Activated CD4-positive, alpha-beta T cell treated with anti-CD3 and anti-CD28 coated beads, Interleukin-2, amount 10 ng/mL, durations not matched to agents 7 days and 5 days (primary cell): ENCODE results near the gene QRFPR. TPM values are rescaled to one million over a fixed set of nuclear protein-coding genes. Genes with fewer than 3 reads are reported as not detected.
"Not testable (repeated sequence)": the region's sequence is repeated elsewhere in the genome, so short reads cannot be mapped to it uniquely, and the experiment has no call there.

Experiments used
- CTCF ChIA-PET: fragments of 350-600 bp; sonication (Branson Sonifier 250); formaldehyde crosslinking; loops from one replicate; lab custom pipeline; 2021; ENCODE audit warnings: antibody characterized with exemption; lab: Charles Lee
- POLR2A ChIA-PET: fragments of 350-600 bp; sonication (Branson Sonifier 250); formaldehyde crosslinking; loops from one replicate; lab custom pipeline; 2021; ENCODE audit warnings: antibody characterized with exemption; lab: Charles Lee
- DNase-seq: peaks from one replicate; pipeline ENCODE4 v3.0.0-alpha.2; 2020
- H3K27ac Mint-ChIP-seq: one replicate; pipeline ENCODE4 v1.8.0; 2021; ENCODE audit warnings: mild to moderate bottlenecking, moderate library complexity, mixed read lengths
- H3K27me3 Mint-ChIP-seq: one replicate; pipeline ENCODE4 v1.8.0; 2021; ENCODE audit warnings: mixed read lengths
- H3K36me3 Mint-ChIP-seq: one replicate; pipeline ENCODE4 v1.8.0; 2021; ENCODE audit warnings: low read depth, mixed read lengths
- H3K4me1 Mint-ChIP-seq: one replicate; pipeline ENCODE4 v1.8.0; 2021; ENCODE audit warnings: mixed read lengths
- H3K4me3 Mint-ChIP-seq: one replicate; pipeline ENCODE4 v1.8.0; 2021; ENCODE audit warnings: mild to moderate bottlenecking, moderate library complexity, mixed read lengths
- H3K9me3 Mint-ChIP-seq: one replicate; pipeline ENCODE4 v1.8.0; 2021; ENCODE audit warnings: mixed read lengths
- total RNA-seq, 2 experiments: library from RNA; stranded (reverse); gene quantifications; one replicate each; pipeline ENCODE4 v1.2.3, GENCODE V29; 2021

The QRFPR gene
- total RNA-seq, 2 experiments from 2014 or later, result not detected

DNA sequence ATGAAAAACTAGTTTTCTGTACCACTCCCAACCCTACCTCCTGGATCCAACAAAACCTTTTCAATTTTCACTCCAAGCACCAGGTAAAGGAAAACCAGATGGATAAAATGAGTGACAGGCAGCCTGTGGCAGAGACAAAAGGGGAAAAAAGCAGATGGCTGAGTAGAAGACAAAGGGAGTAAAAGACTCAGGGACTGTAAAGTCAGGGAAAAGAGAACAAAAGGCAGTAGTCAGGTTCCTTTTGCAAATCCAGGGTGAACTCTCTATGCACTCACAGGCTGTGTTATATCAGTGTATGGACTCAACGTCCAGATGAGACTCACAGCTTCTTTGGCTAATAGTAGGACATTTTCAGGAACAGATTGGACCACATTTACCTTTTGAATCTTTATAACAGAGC, 54.2 kb downstream of the QRFPR start:
- ChIA-PET CTCF (no interaction called here), POLR2A (no interaction called here)

DNA sequence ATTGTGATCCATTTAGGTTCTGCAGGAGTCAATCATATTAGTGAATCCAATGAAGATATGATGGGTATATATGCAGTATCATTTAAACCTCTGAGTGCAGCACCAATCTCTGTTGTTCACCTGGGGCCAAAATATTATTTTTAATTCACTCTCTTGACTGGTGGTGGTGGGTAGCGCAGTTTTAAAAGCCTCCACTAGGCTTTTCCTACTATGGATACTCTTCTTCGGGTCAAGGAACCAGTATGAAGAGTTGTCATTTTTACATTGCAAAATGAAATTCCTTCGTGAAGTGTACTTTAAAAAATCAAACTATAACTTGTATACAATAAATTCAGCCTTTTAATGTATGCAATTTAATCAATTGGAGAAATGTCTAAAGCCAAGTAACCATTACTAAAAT, 56.5 kb downstream of the QRFPR start:
- no peaks in the 10 kb centered on the region for H3K4me1 Mint-ChIP-seq
- no peaks in the 10 kb centered on the region for H3K9me3 Mint-ChIP-seq
- CTCF ChIA-PET, result no interaction called here

More for the DNA sequence above, 54.2 kb downstream of the QRFPR start:
- H3K27ac Mint-ChIP-seq, result no peak overlapping the region
- DNase-seq, result no peak
- H3K36me3 Mint-ChIP-seq, result no peaks in the 10 kb centered on the region
- peaks cover 20% of the 10 kb centered on the region for H3K27me3 Mint-ChIP-seq
- H3K9me3 Mint-ChIP-seq, result no peaks in the 10 kb centered on the region
- H3K4me1 Mint-ChIP-seq, result no peaks in the 10 kb centered on the region
- no peak overlapping the region for H3K4me3 Mint-ChIP-seq

DNA sequence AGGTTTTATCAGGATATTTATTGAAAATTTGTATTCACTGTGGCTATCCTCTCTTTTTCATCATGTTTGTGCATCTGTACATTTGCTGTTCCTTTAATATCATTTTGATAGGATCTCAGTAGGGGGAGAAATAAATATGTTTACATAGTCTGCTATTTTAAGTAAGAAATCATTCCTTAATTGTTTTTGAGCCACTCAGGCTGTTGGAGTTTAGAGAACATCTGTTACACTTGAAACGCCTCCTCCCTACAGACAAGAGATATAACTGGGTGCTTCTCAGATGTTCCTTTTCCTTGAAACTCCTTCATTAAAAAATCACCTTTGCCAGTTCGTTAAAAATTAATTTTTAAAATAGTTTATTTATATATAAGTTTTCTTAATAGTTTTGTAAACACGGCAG, 59.4 kb downstream of the QRFPR start:
- Mint-ChIP-seq H3K36me3 (no peaks in the 10 kb centered on the region), H3K27me3 (peaks cover 29% of the 10 kb centered on the region), H3K4me3 (no peak overlapping the region), H3K27ac (no peak overlapping the region), H3K4me1 (no peaks in the 10 kb centered on the region), H3K9me3 (no peaks in the 10 kb centered on the region)
- ChIA-PET POLR2A (no interaction called here), CTCF (no interaction called here)
- no peak for DNase-seq

More for the DNA sequence above, 56.5 kb downstream of the QRFPR start:
- no peak for DNase-seq
- Mint-ChIP-seq H3K4me3 (no peak overlapping the region), H3K27ac (no peak overlapping the region), H3K27me3 (peaks cover 26% of the 10 kb centered on the region), H3K36me3 (no peaks in the 10 kb centered on the region)
- POLR2A ChIA-PET, result no interaction called here

DNA sequence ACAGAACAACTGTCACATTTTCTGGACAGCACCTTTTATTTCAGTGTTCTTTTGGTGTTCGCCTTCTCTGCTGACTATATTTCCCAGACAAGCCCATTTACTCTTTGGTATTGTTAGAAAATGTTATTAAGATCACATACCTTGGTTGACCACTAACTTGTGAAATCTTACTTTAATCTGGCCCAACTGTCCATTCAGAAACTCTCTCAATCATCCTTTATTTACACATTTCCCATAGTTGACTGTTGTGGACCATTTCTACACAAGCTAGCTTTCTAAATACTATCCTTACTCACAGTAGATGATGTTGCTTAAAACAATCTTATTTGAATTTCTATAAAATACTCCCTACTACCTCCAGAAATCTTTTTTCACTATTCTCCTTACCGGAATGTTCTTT, 64.7 kb downstream of the QRFPR start:
- CTCF ChIA-PET, result no interaction called here
- H3K27ac Mint-ChIP-seq, result no peak overlapping the region
- no peak for DNase-seq
- peaks cover 27% of the 10 kb centered on the region for H3K27me3 Mint-ChIP-seq
- no peak overlapping the region for H3K4me3 Mint-ChIP-seq
- no peaks in the 10 kb centered on the region for H3K36me3 Mint-ChIP-seq
- no peaks in the 10 kb centered on the region for H3K9me3 Mint-ChIP-seq
- no peaks in the 10 kb centered on the region for H3K4me1 Mint-ChIP-seq
- POLR2A ChIA-PET, result no interaction called here

DNA sequence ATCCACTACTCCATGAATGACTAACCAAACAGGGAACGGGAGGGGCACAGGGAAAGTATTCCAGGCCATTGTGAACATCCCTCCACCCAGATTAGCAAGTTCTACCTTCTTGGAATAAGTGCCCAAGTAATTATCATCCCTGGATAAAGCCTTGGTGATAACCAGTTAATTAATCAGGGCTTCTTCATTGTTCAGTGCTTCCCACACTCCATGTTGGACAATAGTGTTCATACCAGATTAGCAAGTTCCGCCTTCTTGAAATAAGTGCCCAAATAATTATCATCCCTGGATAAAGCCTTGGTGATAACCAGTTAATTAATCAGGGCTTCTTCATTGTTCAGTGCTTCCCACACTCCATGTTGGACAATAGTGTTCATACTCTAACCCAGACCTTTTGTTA, 67.4 kb downstream of the QRFPR start:
- H3K27me3 Mint-ChIP-seq, result peaks cover 24% of the 10 kb centered on the region
- H3K4me3 Mint-ChIP-seq, CTCF ChIA-PET, H3K36me3 Mint-ChIP-seq, POLR2A ChIA-PET, H3K27ac Mint-ChIP-seq, H3K4me1 Mint-ChIP-seq, H3K9me3 Mint-ChIP-seq, DNase-seq: not testable (repeated sequence)

DNA sequence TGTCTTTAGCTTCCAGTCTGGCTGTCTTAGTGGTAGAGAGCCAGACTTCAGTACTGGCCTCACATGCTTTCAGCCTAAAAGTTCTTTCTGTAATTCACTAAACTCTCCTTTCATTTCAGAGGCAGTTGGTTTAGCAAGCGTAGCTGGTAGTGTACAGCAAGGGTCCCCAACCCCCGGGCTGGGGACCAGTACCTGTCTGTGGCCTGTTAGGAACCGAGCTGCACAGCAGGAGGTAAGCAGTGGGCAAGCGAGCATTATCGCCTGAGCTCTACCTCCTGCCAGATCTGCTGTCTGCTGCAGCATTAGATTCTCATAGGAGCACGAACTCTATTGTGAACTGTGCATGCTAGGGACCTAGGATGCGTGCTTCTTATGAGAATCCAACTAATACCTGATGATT, 72.0 kb downstream of the QRFPR start:
- H3K4me3 Mint-ChIP-seq, result no peak overlapping the region
- peaks cover 15% of the 10 kb centered on the region for H3K4me1 Mint-ChIP-seq
- CTCF ChIA-PET, result interaction anchor here (1.7 kb wide), 1 partner anchor 11 kb away, joined by 4 read pairs; no protein-coding TSS in a partner anchor
- H3K27ac Mint-ChIP-seq, result no peak overlapping the region
- H3K9me3 Mint-ChIP-seq, result no peaks in the 10 kb centered on the region
- no peaks in the 10 kb centered on the region for H3K36me3 Mint-ChIP-seq
- POLR2A ChIA-PET, result no interaction called here
- H3K27me3 Mint-ChIP-seq, result peaks cover 2% of the 10 kb centered on the region
- DNase-seq, result no peak

DNA sequence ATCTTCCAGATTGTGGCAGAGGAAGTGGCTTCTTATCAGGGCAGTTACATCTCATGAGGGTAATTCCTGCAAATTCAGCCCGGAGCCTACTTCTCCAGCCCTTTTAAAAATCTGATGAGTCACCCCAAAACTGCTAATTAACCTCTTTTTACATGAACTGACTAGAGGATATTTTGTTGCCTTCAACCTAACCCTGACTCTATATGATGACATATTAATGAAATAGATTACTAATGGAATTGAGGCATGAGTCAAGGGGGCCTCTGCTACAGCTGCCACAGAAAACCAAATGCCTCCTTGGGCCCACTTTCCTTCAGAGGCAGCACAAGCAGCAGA, 72.5 kb downstream of the QRFPR start:
- DNase-seq, result no peak
- Mint-ChIP-seq H3K27ac (no peak overlapping the region), H3K36me3 (no peaks in the 10 kb centered on the region), H3K4me3 (no peak overlapping the region), H3K27me3 (peaks cover 4% of the 10 kb centered on the region), H3K9me3 (no peaks in the 10 kb centered on the region), H3K4me1 (peaks cover 15% of the 10 kb centered on the region)
- ChIA-PET CTCF (interaction anchor here (0.5 to 1.7 kb wide), 7 partner anchors 10 to 298 kb away, joined by 3 to 5 read pairs (median 4); no protein-coding TSS in a partner anchor), POLR2A (no interaction called here)

DNA sequence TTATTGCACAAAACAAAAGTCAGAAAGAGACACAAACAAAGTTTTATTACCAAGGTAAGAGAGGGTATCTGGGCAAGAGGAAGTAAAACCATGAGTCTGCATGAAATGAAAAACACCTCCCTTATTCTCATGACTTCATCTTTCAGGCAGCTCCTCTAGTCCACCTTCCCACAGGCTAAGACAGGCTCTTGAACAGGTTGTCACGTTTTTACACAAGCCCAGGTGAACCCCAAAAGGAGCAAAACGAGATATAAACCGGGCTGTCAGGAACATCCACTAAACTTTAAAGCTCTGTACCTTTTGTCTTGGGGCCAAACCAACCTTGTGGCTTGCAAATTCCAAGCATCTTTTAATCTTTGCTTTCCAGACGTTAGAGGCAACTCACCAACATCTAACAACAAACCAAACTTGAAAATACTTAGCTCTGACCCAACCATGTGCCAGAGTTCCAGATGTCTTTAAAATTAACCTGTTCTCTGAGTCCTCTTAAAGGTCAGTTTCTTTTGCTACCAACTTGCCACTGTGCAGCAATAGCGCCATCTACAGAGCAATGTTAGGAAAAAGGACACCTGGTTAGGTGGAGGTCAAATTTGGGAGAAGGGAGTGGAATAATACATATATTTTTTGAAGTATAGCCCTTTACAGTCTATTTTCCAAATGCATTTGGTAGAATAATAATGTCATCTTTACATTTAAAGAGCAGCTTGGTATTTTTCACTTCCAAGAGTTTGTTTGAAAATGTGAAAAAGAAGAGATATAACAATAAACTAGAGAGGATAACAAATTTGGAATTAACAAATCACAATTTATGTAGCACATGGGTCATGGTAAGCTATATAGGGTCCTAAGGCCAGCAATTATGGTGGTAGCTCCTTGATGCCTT, 73.1 kb downstream of the QRFPR start:
- ChIA-PET CTCF (interaction anchor here (0.5 to 1.7 kb wide), 8 partner anchors 10 to 297 kb away, joined by 3 to 5 read pairs (median 4); no protein-coding TSS in a partner anchor), POLR2A (no interaction called here)
- Mint-ChIP-seq H3K4me3 (no peak overlapping the region), H3K36me3 (no peaks in the 10 kb centered on the region), H3K27me3 (peaks cover 5% of the 10 kb centered on the region), H3K9me3 (no peaks in the 10 kb centered on the region), H3K4me1 (peaks cover 15% of the 10 kb centered on the region), H3K27ac (no peak overlapping the region)
- peak; percentile 56 for DNase-seq

DNA sequence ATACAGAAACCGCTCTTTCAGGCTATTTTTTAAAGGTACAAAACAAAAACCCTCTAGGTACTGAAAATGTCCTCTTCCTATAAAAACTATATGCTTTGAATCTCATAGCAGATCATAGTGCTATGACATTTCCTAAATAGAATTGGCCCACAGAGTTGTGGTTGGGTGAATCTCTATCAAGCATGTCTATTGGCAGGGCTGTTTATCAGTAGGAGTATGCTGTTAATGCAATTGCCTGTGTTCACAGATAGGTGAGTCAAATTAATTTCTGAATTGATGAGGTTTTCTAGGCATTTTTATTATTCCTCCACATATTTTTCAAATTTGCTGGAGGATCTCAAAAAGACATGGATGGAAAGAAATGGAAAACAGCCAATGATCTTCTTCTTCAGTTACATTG, 73.9 kb downstream of the QRFPR start:
- H3K27ac Mint-ChIP-seq, result no peak overlapping the region
- H3K9me3 Mint-ChIP-seq, result no peaks in the 10 kb centered on the region
- ChIA-PET POLR2A (no interaction called here), CTCF (interaction anchor here (1.1 to 1.6 kb wide), 3 partner anchors 115 to 296 kb away, joined by 3 to 5 read pairs (median 4); no protein-coding TSS in a partner anchor)
- no peaks in the 10 kb centered on the region for H3K36me3 Mint-ChIP-seq
- peaks cover 7% of the 10 kb centered on the region for H3K27me3 Mint-ChIP-seq
- H3K4me3 Mint-ChIP-seq, result no peak overlapping the region
- DNase-seq, result no peak
- H3K4me1 Mint-ChIP-seq, result peaks cover 15% of the 10 kb centered on the region

DNA sequence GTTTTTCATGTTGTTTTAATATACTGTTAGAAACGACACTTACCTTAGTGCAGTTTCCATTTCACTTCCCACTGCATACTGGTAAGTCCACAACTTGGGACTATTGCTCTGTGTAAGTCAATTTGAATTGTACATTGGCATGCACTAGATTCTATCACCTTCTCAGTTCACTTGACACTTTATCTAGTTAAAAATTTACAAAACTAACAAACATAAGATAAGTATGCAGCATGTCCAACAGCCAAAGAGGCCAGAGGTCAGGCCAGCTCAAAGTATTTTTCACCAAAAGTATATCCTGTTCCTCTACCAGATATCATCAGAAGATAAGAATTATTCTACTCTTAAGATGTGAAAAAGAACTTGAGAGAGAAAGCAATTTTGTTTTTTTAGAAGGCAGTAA, 75.9 kb downstream of the QRFPR start:
- Mint-ChIP-seq H3K4me1 (peaks cover 15% of the 10 kb centered on the region), H3K4me3 (no peak overlapping the region), H3K36me3 (no peaks in the 10 kb centered on the region), H3K9me3 (no peaks in the 10 kb centered on the region), H3K27ac (no peak overlapping the region), H3K27me3 (peaks cover 6% of the 10 kb centered on the region)
- POLR2A ChIA-PET, result no interaction called here
- CTCF ChIA-PET, result no interaction called here
- no peak for DNase-seq

DNA sequence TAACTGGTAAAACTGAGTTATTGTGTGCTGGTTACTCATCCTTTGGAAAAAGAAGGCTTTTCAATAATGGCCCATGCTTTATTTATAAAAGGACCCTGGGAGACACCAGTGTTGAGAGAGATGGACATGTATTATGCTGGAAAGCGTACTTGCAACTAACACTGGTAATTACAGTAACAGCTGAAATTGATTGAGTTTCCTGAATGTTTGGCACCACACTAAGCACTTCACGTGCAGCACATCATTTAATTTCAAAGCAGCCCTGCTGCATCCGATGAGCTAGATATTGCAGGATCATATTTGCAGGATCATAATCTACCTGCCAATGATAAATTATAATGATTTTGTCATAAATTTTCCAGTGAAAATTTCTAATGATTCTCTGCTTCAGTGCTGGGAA, 81.5 kb downstream of the QRFPR start:
- no peaks in the 10 kb centered on the region for H3K36me3 Mint-ChIP-seq
- ChIA-PET POLR2A (no interaction called here), CTCF (interaction anchor here (1.4 kb wide), 1 partner anchor 15 kb away, joined by 5 read pairs; no protein-coding TSS in a partner anchor)
- DNase-seq, result no peak
- peaks cover 6% of the 10 kb centered on the region for H3K27me3 Mint-ChIP-seq
- H3K9me3 Mint-ChIP-seq, result no peaks in the 10 kb centered on the region
- H3K27ac Mint-ChIP-seq, result no peak overlapping the region
- no peak overlapping the region for H3K4me3 Mint-ChIP-seq
- no peaks in the 10 kb centered on the region for H3K4me1 Mint-ChIP-seq

DNA sequence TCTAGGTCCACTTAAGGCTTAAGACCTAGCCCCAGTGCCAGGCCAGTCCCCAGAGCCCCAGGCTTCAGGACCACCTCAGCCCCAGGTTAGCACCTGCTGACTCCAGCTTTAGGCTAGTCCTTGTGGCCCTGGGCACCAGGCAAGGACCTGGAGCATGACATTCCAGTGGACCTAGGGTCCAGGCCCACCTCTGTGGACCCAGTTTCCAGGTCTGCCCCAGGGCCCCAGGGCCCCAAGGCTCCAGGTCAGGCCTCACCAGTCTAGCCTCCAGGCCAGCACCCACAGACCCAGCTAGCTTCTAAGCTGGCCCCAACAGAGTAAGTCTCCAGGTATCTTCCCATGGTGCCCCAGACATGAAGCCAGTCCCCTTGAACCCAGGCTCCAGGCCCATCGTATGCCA, 97.5 kb downstream of the QRFPR start:
- Mint-ChIP-seq H3K4me1 (no peaks in the 10 kb centered on the region), H3K36me3 (no peaks in the 10 kb centered on the region), H3K9me3 (peaks cover 15% of the 10 kb centered on the region), H3K27me3 (peaks cover 3% of the 10 kb centered on the region), H3K4me3 (no peak overlapping the region), H3K27ac (no peak overlapping the region)
- ChIA-PET CTCF (interaction anchor here (1.2 kb wide), 1 partner anchor 91 kb away, joined by 4 read pairs; no protein-coding TSS in a partner anchor), POLR2A (interaction anchor here (0.7 kb wide), 1 partner anchor 25 kb away, joined by 3 read pairs; no protein-coding TSS in a partner anchor)
- no peak for DNase-seq

DNA sequence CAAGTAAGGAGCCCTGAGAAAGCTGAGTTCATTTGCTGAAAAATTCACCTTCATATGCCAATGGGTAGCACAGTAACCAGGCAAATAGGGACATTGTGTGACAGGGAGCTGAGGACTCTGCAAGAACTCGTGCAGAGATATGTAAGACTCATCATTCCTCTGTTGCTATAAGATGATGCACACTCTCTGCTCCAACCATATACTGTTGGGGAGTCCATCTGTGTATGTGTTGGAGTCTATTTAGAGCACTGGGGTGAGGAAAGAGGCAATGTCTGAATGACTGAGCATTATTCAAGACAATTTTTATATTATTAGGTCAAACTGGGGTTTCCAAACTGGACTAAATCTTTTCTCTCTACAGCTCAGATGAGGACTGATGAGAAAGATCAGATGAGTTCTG, 100.4 kb downstream of the QRFPR start:
- Mint-ChIP-seq H3K9me3 (peaks cover 6% of the 10 kb centered on the region), H3K36me3 (no peaks in the 10 kb centered on the region), H3K27ac (no peak overlapping the region), H3K4me1 (no peaks in the 10 kb centered on the region), H3K4me3 (no peak overlapping the region), H3K27me3 (peaks cover 3% of the 10 kb centered on the region)
- DNase-seq, result no peak
- POLR2A ChIA-PET, result no interaction called here
- CTCF ChIA-PET, result interaction anchor here (1.1 kb wide), 1 partner anchor 13 kb away, joined by 3 read pairs; no protein-coding TSS in a partner anchor
